Measurements from ENCODE around the gene PPP1R18. TPM values are rescaled to one million over a fixed set of nuclear protein-coding genes. Genes with fewer than 3 reads are reported as not detected.

PPP1R18 gene
- total and polyA plus RNA-seq, 9 of the 15 experiments (the other 6 are each of a cell fraction or from before 2014, with no cell fraction given) = 12.0 to 99.2 (median 42.6) TPM

DNA sequence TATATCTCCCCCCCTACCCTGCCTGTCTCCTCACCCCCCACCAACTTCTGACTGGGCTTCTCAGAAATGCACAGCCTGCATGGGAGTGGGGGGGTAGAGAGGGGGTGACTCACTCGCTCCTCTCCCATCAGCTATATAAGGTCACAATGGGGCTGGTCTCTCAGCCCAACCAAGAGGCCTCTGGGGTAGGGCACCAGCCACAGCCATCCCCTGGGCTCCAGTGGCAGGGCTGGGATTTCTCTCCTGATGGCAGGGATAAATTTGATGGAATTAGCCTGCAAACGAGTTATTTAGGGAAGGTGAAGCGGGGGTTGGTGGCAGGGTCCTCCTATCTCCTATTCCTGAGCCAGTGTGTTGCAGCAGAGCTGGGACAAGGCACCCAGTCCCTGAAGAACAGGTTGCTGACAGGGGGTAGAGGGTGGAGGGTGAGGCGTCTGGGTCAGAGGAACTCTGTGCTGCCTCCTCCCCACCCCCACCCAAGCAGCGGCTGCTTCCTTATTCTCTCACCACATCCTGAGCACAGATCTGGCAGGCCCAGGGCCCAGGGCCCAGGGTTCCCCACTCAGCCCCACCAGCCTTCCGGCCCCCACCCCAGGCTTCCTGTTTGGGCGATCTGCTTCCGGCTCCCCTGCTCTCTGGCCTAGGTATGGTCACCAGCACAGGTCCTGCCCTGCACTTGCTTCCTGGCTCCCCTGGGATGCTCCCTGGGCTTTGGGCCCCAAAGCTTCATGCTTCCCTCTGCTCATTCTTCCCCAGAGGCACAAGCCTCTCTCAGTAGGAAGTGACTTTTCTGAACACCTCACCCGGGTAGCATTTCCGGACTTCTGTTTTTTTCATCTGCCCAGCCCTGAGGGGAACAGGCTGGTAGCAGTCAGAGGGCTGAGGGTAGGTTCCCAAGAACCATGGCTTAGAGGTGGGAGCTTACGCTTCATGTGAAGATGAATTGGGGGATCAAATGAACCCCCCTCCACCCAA lies 4.0 kb downstream of the PPP1R18 start (continued):
- TF ChIP-seq PHF8 (IDR thresholded peaks at IDR 0.05; ENCODE audit: borderline replicate concordance, low read length) (peak; percentile 42; the same call in 1 of the 2 replicates), GMEB1 (CRISPR knock-in tag; IDR thresholded peaks at IDR 0.05) (no peak), NCOA4 (IDR thresholded peaks at IDR 0.05; ENCODE audit: partially characterized antibody) (no peak), CHCHD3 (CRISPR knock-in tag; IDR thresholded peaks at IDR 0.05) (no peak), ZNF592 (IDR thresholded peaks at IDR 0.05) (no peak), ZZZ3 (IDR thresholded peaks at IDR 0.05) (no peak), NFRKB (IDR thresholded peaks at IDR 0.05; ENCODE audit: low read depth) (peak; percentile 30), NFYB (IDR thresholded peaks at IDR 0.05; ENCODE audit: extremely low read depth, insufficient read length) (no peak), ZNF253 (CRISPR knock-in tag; conservative IDR thresholded peaks at IDR 0.05) (no peak), MCM5 (IDR thresholded peaks at IDR 0.05; ENCODE audit: low read depth) (no peak), TAF7 (tag; IDR thresholded peaks at IDR 0.05) (no peak; the same call in none of the 2 replicates), MAFK (IDR thresholded peaks at IDR 0.05; ENCODE audit: low read length) (0 out of 2 replicates have a peak, but pooled peaks have one; percentile 13), CTBP1 (IDR thresholded peaks at IDR 0.05; ENCODE audit: borderline replicate concordance) (peak; percentile 75; the same call in 1 of the 2 replicates)
- TF ChIP-seq, protein P1, sequence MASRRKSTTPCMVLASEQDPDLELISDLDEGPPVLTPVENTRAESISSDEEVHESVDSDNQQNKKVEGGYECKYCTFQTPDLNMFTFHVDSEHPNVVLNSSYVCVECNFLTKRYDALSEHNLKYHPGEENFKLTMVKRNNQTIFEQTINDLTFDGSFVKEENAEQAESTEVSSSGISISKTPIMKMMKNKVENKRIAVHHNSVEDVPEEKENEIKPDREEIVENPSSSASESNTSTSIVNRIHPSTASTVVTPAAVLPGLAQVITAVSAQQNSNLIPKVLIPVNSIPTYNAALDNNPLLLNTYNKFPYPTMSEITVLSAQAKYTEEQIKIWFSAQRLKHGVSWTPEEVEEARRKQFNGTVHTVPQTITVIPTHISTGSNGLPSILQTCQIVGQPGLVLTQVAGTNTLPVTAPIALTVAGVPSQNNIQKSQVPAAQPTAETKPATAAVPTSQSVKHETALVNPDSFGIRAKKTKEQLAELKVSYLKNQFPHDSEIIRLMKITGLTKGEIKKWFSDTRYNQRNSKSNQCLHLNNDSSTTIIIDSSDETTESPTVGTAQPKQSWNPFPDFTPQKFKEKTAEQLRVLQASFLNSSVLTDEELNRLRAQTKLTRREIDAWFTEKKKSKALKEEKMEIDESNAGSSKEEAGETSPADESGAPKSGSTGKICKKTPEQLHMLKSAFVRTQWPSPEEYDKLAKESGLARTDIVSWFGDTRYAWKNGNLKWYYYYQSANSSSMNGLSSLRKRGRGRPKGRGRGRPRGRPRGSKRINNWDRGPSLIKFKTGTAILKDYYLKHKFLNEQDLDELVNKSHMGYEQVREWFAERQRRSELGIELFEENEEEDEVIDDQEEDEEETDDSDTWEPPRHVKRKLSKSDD (conservative IDR thresholded peaks at IDR 0.05; ENCODE audit: low read length) = no peak
- TF ChIP-seq, protein P2, sequence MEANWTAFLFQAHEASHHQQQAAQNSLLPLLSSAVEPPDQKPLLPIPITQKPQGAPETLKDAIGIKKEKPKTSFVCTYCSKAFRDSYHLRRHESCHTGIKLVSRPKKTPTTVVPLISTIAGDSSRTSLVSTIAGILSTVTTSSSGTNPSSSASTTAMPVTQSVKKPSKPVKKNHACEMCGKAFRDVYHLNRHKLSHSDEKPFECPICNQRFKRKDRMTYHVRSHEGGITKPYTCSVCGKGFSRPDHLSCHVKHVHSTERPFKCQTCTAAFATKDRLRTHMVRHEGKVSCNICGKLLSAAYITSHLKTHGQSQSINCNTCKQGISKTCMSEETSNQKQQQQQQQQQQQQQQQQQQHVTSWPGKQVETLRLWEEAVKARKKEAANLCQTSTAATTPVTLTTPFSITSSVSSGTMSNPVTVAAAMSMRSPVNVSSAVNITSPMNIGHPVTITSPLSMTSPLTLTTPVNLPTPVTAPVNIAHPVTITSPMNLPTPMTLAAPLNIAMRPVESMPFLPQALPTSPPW (CRISPR knock-in tag; IDR thresholded peaks at IDR 0.05) = peak; percentile 95
